ENCODE results near the gene NGFR.

The NGFR gene, protein sequence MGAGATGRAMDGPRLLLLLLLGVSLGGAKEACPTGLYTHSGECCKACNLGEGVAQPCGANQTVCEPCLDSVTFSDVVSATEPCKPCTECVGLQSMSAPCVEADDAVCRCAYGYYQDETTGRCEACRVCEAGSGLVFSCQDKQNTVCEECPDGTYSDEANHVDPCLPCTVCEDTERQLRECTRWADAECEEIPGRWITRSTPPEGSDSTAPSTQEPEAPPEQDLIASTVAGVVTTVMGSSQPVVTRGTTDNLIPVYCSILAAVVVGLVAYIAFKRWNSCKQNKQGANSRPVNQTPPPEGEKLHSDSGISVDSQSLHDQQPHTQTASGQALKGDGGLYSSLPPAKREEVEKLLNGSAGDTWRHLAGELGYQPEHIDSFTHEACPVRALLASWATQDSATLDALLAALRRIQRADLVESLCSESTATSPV

DNA sequence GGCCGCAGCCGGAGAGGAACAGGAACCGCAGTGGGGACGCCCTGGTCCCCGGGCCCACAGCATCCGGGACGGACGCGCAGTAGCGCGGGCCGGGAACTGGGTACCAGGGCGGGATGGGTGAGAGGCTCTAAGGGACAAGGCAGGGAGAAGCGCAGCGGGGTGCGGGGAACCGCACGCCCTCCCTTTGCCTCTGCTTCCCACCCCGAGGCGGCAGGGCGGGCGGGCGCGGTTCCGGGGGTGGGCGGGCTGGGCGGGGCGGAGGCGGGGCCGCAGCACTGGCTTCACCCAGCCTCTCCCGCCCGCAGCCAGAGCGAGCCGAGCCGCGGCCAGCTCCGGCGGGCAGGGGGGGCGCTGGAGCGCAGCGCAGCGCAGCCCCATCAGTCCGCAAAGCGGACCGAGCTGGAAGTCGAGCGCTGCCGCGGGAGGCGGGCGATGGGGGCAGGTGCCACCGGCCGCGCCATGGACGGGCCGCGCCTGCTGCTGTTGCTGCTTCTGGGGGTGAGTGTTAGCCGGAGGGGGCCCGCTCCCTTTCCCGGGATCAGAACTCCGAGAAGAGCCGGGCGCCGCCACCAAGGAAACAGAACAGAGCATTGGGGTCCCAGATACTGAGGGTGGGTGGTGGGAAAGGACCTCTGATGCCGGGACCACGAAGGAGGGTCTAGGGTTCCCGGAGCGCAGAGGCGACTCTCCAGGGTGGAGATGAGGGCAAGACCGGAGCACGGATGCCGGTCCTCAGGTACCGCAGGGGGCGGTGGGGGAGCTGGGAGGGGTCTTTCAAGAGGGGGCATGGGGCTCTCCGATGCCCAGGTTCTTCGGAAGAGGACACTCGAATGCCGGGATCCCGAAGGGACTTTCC lies at the start of gene NGFR:
NGFR (plus strand) TSS at position 308 of the 856 bp plus-strand sequence; CDS start at position 433, 125 bp downstream.
- peak in 2 of 3 donors; percentile 8 to 17 for DNase-seq (ENCODE audit: low read depth in 3 of 3, low spot score in 1 of 3)

DNA sequence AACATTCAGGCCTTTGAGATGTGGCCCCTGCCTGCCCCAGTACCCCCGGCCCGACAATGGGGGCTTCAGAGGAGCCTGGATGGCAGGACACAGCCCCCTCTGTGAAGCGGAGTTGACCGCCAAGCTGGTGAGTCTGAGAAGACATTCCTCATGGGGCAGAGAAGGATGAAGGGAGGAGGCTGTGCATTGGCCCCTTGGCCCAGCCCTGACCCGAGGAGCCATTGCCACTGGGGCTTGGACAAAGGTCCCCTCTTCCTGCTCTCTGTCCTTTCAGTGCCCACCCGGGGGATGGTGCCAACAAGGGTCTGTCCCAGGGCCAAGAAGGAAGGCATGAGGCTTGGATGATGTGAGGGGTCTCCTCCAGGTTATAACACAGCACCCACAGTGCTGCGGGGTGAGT lies 49.5 kb upstream of the NGFR start:
- no peak for DNase-seq (ENCODE audit: low read depth in 3 of 3, low spot score in 1 of 3)

DNA sequence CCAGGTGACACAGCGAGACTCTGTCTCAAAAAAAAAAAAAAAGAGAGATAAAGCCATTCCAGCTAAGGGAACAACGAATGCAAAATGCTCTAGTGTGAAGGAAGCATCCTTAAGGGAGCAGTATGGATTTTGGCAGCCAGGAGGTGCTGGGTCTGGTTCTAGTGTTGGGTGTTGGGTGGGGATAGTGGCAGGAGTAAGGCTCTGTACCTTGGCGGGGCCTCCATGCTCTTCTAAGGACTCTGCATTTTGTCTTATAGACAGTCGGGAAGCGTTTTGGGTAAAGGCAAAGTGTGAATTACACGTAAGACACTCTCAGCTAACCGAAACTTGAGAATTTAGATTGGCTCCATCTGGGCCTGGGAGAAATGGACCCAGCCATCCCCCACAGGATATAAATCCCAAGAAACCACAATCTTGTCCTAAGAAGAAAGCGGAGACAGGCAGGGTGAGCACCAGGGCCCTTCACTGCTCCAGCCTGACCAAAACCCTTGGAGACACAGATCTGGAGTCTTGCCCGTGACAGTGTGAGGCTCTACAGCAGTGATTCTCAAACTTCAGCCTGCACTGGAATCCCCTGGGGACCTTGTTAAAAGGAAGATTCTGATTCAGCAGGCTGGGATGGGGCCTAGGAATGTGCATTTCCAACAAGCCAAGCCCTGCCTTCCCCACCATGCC lies 47.3 kb upstream of the NGFR start:
- DNase-seq (ENCODE audit: low read depth in 3 of 3, low spot score in 1 of 3), result no peak

DNA sequence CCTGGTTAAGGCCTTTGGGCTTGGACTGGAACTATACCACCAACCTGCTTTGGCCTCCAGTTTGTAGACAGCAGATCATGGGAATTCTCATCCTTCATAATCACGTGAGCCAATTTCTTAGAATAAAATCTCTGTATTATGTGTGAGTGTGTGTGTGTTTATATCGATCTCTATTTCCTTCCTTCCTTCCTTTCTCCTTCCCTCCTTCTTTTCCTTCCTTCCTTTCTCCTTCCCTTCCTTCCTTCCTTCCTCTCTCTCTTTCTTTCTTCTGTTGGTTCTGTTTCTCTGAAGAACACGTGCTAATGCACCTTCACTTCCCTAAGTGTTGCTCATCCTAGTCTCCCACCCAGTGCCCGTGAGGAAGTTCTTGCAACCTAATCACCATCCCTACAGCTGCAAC lies 44.9 kb upstream of the NGFR start:
- DNase-seq (ENCODE audit: low read depth in 3 of 3, low spot score in 1 of 3), result no peak

DNA sequence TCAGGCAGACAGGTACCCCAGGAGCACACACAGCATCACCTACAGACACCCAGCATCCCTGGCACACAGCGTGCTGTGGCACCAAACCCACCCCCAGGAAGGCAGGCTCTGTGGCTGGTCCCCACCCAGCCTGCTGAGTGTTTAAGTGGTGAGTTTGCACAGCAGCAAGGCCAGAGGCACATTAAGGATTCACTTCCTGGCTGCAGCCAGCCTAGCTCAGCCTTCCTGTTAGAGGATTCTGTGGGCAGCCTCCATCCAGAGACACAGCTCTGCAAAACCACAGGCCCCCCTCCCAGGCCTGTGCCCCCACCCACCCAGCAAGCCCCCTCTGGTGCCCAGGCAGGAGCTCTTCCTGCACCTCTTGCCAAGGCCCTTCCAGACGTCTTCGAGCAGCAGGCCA lies 44.4 kb upstream of the NGFR start:
- no peak for DNase-seq (ENCODE audit: low read depth in 3 of 3, low spot score in 1 of 3)

DNA sequence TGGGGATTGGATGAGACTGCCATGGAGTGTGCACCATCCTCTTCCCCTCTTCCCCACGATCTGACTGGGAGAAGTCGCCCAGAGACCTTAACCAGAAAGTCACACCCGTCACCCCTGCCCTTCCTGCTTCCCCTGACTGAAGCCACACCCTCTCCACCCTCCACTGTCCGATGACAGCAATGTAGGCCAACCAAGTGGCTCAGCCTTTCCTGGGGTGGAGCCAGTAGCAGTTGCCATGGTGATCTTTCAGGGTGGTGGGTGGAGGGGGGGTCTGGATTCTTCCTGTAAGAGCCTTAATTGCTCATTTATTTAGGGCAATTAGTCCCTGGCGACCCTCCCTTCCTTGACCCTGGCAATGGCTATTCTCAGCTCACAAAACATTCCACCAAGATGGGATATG lies 42.9 kb upstream of the NGFR start:
- no peak for DNase-seq (ENCODE audit: low read depth in 3 of 3, low spot score in 1 of 3)

DNA sequence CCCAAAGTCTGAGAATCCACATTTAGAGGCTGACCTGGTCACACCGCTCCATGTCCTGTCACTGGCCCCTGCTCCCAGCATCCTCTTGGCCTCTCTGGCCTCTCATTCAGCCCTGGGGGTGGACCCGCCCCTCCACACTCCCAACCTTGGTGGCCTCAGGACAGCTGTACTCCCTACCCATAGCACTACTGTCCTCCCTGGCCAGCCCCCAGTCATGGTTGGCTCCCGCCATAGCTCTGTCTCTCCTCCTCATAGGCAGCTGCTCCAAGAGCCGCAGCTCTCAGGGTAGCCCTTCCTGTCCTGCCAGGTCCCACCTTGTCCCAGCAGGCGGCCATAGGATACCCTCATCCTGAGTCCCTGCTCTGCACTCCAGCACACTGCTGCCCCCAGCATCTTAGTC lies 42.4 kb upstream of the NGFR start:
- no peak for DNase-seq (ENCODE audit: low read depth in 3 of 3, low spot score in 1 of 3)

DNA sequence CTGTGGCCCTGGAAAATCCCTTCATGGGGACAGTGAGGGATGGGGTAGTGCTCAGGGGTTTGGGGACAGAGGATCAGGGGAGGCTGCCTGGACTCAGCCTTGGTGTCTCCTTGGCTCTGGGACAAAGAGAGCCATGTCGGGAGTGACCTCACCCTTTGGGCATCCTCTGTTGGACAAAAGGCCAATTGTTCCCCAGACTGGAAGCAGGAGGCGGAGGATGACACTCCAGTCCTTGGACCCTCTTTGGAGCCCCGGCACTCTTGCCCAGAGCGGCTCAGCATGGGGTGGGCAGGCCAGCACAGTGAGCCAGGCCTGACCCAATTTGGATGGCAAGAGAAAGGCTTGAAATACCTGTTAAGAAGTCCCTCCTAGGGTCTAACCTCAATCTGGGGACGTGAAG lies 41.0 kb upstream of the NGFR start:
- DNase-seq (ENCODE audit: low read depth in 3 of 3, low spot score in 1 of 3), result no peak

DNA sequence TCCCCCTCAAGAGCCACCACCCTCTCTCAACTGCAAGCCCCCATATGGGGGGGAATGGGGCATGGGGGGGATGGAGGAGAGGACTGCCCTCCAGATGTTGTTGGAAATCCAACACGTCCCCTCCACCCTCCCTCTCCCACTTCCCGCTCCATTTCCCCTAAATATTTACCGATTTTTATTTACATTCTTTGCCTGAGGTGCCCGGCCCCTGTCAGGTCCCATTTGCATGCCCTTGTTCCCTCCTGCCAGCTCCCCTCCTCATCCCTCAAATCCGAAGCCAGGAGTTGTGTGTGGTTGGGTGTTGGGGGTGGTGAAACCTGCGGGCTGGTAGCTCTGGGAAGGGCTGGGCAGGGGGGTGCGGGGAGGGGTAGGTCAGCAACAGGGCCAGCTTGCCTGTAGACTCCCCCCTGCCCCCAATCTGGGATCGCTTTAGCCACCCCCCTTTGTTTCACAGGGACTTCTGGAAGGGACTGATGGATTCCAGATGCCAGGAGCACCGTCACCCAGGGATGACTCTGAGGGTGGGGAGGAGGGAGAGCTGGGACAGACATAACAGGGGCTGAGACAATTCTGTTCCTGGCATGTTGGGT lies 39.7 kb upstream of the NGFR start:
- DNase-seq (ENCODE audit: low read depth in 3 of 3, low spot score in 1 of 3), result no peak

DNA sequence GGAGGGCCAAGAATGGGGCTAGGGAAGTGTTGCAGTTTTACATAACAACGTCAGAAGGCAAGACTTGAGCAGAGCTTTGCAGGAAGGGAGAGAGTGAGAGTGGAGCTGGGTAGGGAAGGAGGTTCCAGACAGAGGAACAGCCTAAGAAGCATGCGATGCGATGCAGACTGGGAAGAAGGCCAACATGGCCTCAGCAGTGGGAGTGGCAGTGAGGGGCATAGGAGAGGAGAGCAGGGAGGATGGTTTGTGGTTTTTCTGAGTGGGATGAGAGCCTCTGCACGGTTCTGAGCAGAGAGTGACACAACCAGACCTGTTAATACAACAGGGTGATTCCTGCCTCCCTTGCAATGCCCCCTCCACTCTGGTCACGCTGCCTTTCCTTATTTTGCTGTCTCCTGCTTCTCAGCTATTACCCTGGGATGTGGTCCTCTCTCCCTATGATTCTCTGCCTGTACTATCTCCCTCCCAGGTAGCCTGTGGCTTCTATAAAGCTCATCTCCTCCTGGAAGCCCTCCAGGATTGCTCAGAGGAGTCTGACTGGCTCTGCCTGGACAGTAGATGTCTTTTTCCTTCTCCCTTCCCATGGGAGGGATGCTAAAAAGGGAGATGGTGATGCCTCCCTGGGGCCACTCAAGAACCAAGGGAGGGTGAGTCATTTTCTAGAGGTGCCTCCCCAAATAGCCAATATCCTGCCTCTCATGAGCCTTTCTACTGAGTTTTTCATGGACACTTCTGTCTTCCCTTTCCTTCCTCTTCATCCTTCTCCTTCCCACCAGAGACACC lies 38.7 kb upstream of the NGFR start:
- no peak for DNase-seq (ENCODE audit: low read depth in 3 of 3, low spot score in 1 of 3)

DNA sequence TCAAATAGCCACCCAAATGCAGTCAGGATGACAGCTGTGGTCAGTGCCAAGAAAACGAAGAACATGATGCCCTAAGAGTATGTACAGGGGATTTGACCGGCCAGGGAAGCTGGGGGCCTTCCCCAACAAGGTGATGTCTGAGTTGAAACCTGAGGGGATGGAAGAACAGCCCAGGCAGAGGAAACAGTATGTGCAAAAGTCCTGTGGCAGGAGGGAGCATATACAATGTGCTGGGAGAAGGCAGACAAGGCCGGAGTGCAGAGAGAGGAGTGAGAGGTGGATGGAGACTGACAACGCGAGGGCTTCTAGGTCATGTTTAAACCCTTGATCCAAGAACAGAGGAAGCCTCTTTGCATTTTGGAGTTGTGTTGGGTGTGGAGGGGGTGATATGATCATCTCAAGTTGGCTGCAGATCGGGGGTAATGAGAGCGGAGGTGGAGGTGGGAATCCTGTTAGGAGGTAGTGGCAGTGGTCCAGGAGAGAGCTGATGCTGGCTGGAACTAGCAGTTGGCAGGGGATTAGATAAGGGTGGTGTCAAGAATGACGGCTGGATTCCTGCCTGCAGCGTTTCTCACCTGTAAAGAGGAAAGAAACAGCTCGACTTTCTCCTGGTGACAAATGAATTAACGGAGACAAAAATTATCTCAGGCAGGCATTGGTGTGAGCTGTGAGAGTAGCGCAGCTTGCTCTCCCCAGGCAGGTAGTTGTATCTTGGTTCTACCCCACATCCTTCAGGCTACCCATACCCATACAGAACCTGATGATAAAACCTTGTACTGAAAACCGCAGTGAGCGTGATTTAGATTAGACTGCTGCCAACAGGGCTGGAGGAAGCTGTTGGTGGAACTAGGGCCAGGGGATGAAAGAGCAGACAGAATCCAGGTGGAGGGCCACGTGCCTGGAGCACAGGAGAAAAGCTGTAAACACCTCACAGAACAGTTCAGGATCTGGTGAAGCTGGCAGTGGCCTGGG lies 37.2 kb upstream of the NGFR start:
- DNase-seq (ENCODE audit: low read depth in 3 of 3, low spot score in 1 of 3), result no peak

DNA sequence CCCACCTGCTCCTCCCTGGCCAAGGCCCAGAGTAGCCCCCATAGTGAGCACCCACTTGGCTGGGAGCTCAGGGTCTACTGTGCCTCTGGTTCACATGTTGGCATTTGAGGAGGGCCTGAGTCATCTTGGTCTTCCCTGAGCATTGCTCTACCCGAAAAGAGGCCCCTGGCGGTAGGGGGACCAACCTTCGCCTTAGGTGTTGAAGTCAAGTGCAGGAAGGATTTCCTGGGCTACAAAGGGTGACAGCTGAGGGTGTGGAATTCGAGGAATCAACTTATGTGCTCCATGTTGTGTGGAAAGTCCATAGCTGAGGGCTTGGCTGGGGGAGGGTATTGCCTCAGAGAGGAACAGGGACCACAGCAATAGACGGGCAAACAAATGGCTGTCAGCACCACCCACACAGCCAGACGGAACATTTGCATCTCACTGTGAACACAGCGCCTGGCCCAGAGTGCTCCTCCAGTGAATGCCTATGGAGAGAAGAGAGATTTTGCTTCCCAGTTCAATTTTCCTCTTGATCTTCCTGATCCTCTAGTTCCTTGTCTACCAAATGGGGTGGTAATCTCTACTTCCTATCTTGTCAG lies 35.6 kb upstream of the NGFR start:
- no peak for DNase-seq (ENCODE audit: low read depth in 3 of 3, low spot score in 1 of 3)

DNA sequence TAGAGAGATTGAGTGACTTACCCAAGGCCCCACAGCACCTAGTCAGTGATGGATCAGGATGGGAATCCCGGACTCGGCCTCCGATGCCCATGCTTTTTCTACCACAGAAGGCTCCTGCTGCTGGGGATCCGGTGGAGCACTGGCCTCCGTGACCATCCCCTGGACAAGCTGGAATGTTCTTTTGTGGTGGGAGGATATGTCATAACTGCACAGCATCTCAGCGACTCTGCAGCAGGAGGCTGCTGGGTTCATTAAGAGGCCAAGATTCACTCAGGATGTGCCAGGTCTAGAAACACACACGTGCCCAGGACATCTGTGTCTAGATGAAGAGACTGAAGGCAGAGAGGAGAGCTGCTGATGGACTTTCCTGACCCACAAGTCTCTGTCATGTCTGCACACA lies 34.7 kb upstream of the NGFR start:
- DNase-seq (ENCODE audit: low read depth in 3 of 3, low spot score in 1 of 3), result no peak

DNA sequence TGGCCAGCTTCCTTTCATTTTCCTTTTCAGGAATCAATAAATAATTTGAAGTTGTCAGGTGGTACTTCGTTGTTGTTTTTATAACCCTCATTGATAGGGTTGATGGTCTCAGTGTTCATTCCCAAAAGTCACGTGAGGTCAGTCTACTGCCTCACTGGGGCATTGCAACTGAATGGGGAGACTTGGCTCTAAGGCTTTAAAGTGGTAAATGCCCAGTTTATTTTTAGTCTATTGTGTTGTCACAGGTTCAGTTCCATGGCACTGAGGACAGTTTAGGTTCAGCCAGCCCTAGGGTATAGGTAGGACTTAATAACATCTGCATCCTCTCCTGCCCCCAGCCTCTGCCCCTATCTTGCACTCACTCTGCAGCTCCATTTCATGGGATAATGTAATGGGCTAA lies 33.5 kb upstream of the NGFR start:
- no peak for DNase-seq (ENCODE audit: low read depth in 3 of 3, low spot score in 1 of 3)

DNA sequence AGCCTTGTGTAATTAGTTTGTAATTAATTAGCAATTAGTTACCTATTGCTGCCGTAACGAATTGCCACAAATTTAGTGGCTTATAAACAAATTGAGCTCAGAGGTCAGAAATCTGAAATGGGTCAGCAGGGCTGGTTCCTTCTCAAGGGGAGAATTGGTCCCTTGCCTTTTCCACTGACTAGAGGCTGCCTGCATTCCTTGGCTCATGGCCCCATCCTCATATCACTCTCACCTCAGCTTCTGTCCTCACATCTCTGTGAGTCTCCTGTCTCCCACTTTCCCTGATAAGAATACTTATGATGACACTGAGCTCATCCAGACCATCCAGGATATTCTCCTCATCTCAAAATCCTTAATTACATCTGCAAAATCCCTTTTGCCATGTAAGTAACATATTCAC lies 31.0 kb upstream of the NGFR start:
- DNase-seq (ENCODE audit: low read depth in 3 of 3, low spot score in 1 of 3), result no peak

DNA sequence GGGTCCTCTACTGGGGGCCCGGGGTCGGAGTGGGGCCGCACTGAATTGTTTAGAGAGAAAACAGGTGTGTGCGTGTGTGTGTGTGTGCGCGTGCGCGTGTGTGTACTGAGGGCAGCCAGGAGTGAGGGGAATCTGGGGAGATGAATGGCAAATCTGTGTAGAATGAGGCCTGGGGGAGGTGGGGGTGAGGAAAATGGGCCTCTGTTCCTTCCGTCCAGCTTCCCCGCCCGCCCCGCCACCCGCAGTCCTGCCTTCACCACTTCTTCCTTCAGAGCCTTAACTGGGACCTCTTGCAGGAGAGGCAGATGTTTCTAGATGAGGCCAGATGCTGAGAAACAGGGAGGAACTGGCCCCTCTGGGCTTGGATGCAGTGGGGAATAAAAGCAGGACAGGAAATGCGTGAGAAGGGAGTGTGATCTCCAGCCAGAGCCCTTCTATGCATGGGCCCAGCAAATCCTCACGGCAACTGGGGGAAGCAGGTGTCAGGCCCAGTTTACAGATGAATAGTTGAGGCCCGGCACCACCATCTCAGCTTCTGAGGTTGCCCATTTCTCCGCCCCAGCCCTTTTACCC lies 29.7 kb upstream of the NGFR start:
- DNase-seq (ENCODE audit: low read depth in 3 of 3, low spot score in 1 of 3), result no peak

DNA sequence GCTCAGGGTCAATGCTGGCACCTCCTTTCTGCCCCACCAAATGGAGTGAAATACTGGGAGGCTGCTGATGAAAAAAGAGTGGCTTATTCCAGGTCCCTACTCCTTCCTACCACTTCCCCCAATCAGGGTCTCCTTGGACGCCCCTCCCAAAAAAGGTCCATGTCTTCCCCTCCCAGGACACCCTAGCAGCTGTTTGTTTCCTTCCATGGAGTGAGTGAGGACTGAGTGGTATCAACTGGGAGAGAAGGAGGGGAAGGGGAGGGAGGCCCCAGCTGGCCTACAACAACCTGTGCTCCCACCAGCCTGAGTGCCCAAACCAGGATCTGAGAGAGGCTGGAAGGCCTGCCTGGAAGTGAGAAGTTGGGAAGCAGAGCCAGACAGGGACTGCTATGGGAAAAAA lies 28.7 kb upstream of the NGFR start:
- no peak for DNase-seq (ENCODE audit: low read depth in 3 of 3, low spot score in 1 of 3)

DNA sequence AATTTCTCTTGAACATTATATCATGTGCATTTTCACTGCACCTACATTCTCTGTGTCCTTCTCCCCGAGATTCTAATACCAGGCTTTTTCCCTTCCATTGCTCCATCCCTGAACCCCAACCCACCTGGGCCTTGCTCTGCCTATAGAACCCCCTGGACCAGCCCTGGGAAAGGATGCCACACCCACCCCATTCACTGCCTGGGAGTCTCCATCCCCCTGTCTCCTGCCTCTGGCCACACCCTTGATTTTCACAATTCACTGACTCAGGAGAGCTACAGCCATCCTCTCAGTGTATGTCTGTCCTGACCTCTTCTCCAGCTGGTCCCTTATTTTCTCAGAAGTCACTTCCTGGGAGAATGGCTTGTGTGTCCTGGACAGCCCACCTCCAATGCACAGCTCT lies 27.9 kb upstream of the NGFR start:
- DNase-seq (ENCODE audit: low read depth in 3 of 3, low spot score in 1 of 3), result no peak
